Neuronal stem cell (in vitro differentiated cells): ENCODE measurements around the gene AGAP1.

ENCODE experiments used
- DNase-seq: peaks from one replicate; pipeline ENCODE4 v3.0.0-alpha.2; 2013; ENCODE audit warnings: low spot score
- H2AFZ ChIP-seq: one replicate; pipeline ENCODE4 v1.6.1; 2013; ENCODE audit warnings: mild to moderate bottlenecking, low read length, inconsistent platforms
- H2AK5ac ChIP-seq: 2 replicates; pipeline ENCODE4 v1.6.1; 2013; ENCODE audit warnings: low read depth, mild to moderate bottlenecking, inconsistent platforms, low read length, moderate library complexity, mixed read lengths
- H2BK120ac ChIP-seq: 2 replicates; pipeline ENCODE4 v1.6.1; 2013; ENCODE audit warnings: low read depth, mild to moderate bottlenecking, inconsistent platforms, low read length, moderate library complexity, mixed read lengths
- H2BK12ac ChIP-seq: one replicate; pipeline ENCODE4 v1.6.1; 2013; ENCODE audit warnings: low read length, inconsistent platforms
- H2BK15ac ChIP-seq: 2 replicates; pipeline ENCODE4 v1.6.1; 2013; ENCODE audit warnings: mild to moderate bottlenecking, low read length, inconsistent platforms, mixed read lengths
- H2BK5ac ChIP-seq: one replicate; pipeline ENCODE4 v1.6.1; 2013; ENCODE audit warnings: inconsistent platforms, mild to moderate bottlenecking, low read length, moderate library complexity
- H3K14ac ChIP-seq: one replicate; pipeline ENCODE4 v1.6.1; 2013; ENCODE audit warnings: low read length, inconsistent platforms
- H3K18ac ChIP-seq: 2 replicates; pipeline ENCODE4 v1.6.1; 2013; ENCODE audit warnings: low read length, inconsistent platforms
- H3K23ac ChIP-seq: 2 replicates; pipeline ENCODE4 v1.6.1; 2013; ENCODE audit warnings: low read depth, mild to moderate bottlenecking, mixed read lengths, low read length, inconsistent platforms; ENCODE audit not compliant: poor library complexity
- H3K27ac ChIP-seq: replicated peaks from 3 replicates; pipeline ENCODE4 v1.5.1; 2013; ENCODE audit warnings: low read length, inconsistent platforms
- H3K27me3 ChIP-seq, 3 experiments: 2 replicates each; pipeline ENCODE4 v1.6.1; 2013; ENCODE audit warnings: low read length in 3 of 3, mild to moderate bottlenecking in 2 of 3, inconsistent platforms in 1 of 3, low read depth in 1 of 3, mixed read lengths in 1 of 3, moderate library complexity in 1 of 3; ENCODE audit not compliant: control insufficient read depth in 3 of 3, insufficient read depth in 3 of 3
- H3K36me3 ChIP-seq, 2 donors: replicated peaks in 1 of 2; 2 replicates each; pipeline ENCODE4 v1.6.1; 2013; ENCODE audit warnings: low read length in 2 of 2; ENCODE audit not compliant: control insufficient read depth in 2 of 2, insufficient read depth in 2 of 2
- H3K4ac ChIP-seq: 2 replicates; pipeline ENCODE4 v1.6.1; 2013; ENCODE audit warnings: inconsistent platforms, mild to moderate bottlenecking, low read length, moderate library complexity
- H3K4me1 ChIP-seq, 2 donors: 1 replicate in 1 of 2; 2 replicates in 1 of 2; pipeline ENCODE4 v1.6.1; 2013; ENCODE audit warnings: low read length in 2 of 2, low read depth in 1 of 2; ENCODE audit not compliant: control insufficient read depth in 2 of 2, insufficient read depth in 1 of 2
- H3K4me2 ChIP-seq: one replicate; pipeline ENCODE4 v1.6.1; 2013; ENCODE audit warnings: mild to moderate bottlenecking, low read length, inconsistent platforms; ENCODE audit not compliant: insufficient read depth, poor library complexity, severe bottlenecking
- H3K4me3 ChIP-seq, 2 donors: 2 replicates each; pipeline ENCODE4 v1.5.1; 2013; ENCODE audit warnings: low read length in 2 of 2, mild to moderate bottlenecking in 2 of 2, inconsistent platforms in 1 of 2, moderate library complexity in 1 of 2
- H3K79me1 ChIP-seq: one replicate; pipeline ENCODE4 v1.6.1; 2013; ENCODE audit warnings: low read depth, mild to moderate bottlenecking, inconsistent platforms, low read length, moderate library complexity
- H3K9ac ChIP-seq: one replicate; pipeline ENCODE4 v1.6.1; 2013; ENCODE audit warnings: mild to moderate bottlenecking, low read depth, low read length, inconsistent platforms; ENCODE audit not compliant: poor library complexity
- H3K9me3 ChIP-seq, 2 donors: replicated peaks in 1 of 2; 2 replicates each; pipeline versions ENCODE3 to v1.6.1; 2013; ENCODE audit warnings: low read length in 2 of 2, mild to moderate bottlenecking in 2 of 2, inconsistent platforms in 1 of 2, low read depth in 1 of 2, mixed read lengths in 1 of 2, moderate library complexity in 1 of 2; ENCODE audit not compliant: control insufficient read depth in 2 of 2, insufficient read depth in 1 of 2
- H4K8ac ChIP-seq: one replicate; pipeline ENCODE4 v1.6.1; 2013; ENCODE audit warnings: low read depth, mild to moderate bottlenecking, inconsistent platforms, low read length, moderate library complexity
- H4K91ac ChIP-seq: one replicate; pipeline ENCODE4 v1.6.1; 2013; ENCODE audit warnings: low read length, low read depth, mild to moderate bottlenecking, inconsistent platforms; ENCODE audit not compliant: poor library complexity
- WGBS, 2 donors: extraction: QIAGEN DNeasy Blood & Tissue Kit; methylation state at CpG; one replicate each; pipeline ENCODE4 v1.1.7; 2013; ENCODE audit warnings: missing lambda C conversion rate in 2 of 2, mixed read lengths in 1 of 2; ENCODE audit not compliant: insufficient read length in 2 of 2, insufficient replicate concordance in 1 of 2; ENCODE audit errors: extremely low coverage in 2 of 2; 5-methylcytosine and 5-hydroxymethylcytosine counted together

The AGAP1 gene

DNA sequence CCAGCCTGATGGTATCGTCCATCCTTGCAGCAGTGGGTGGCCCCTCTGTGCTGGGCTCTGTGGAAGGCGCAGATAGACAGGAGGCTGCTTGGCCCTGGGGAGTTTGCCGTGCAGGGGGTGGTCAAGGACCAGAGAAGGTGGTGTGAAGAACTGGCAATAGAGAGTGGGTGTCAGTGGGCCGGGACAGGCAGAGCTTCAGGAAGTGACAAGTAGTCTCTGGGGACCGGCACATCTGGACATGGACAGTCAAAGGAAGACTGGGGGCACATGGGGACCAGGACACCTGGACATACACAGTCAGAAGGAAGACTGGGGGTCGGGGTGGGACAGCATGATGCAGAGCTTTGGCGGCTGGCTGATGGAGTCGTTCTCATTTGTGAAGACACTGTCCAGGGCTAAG, 335.9 kb downstream of the AGAP1 start:
- Histone ChIP-seq H4K8ac (no peak overlapping the region), H2AK5ac (no peak overlapping the region), H3K4me1 (no peaks in the 10 kb centered on the region), H2AFZ (no peak overlapping the region), H3K14ac (no peak overlapping the region), H3K9me3 (peaks cover 2 to 5% of the 10 kb centered on the region in 2 donors), H3K79me1 (no peaks in the 10 kb centered on the region), H3K27me3 (no peaks in the 10 kb centered on the region), H2BK12ac (no peak overlapping the region), H2BK15ac (no peak overlapping the region), H3K36me3 (peaks cover 5 to 70% of the 10 kb centered on the region in 2 donors), H3K27ac (no peak overlapping the region), H3K18ac (no peak overlapping the region), H3K23ac (no peak overlapping the region), H4K91ac (no peak overlapping the region), H3K4me3 (no peak overlapping the region), H2BK120ac (no peak overlapping the region), H3K4ac (no peak overlapping the region), H3K9ac (peak overlapping the region; percentile 2), H2BK5ac (peak overlapping the region; percentile 79), H3K4me2 (no peak overlapping the region)
- no CpG with 5 or more reads among the region's 8 CpGs for WGBS, 2 donors
- no peak for DNase-seq

DNA sequence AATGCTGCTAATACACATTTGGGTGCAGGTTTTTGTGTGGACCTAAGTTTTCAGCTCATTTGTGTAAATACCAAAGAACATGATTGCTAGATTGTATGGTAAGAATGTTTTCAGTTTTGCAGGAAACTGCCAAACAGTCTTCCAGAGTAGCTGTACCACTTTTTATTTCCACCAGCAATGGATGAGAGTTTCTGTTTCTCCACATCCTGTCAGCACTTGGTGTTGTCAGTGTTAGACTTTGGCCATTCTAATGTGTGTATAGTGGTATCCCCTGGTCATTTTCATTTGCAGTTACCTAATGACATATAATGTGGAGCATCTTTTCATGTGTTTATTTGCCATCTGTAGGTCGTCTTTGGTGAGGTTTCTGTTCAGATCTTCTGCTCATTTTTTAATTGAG, 337.9 kb downstream of the AGAP1 start:
- Histone ChIP-seq H3K79me1 (no peaks in the 10 kb centered on the region), H3K4ac (no peak overlapping the region), H2BK120ac (no peak overlapping the region), H3K9ac (no peak overlapping the region), H3K18ac (no peak overlapping the region), H2AK5ac (no peak overlapping the region), H3K27me3 (no peaks in the 10 kb centered on the region), H3K4me3 (no peak overlapping the region), H3K14ac (no peak overlapping the region), H4K8ac (no peak overlapping the region), H2BK12ac (no peak overlapping the region), H3K4me2 (no peak overlapping the region), H3K4me1 (peaks cover 0 to 3% of the 10 kb centered on the region in 2 donors), H3K36me3 (peaks cover 3 to 53% of the 10 kb centered on the region in 2 donors), H4K91ac (no peak overlapping the region), H2AFZ (no peak overlapping the region), H3K27ac (no peak overlapping the region), H3K23ac (no peak overlapping the region), H3K9me3 (peaks cover 2 to 5% of the 10 kb centered on the region in 2 donors), H2BK5ac (no peak overlapping the region), H2BK15ac (no peak overlapping the region)
- no peak for DNase-seq
- no CpG with 5 or more reads among the region's 1 CpG for WGBS, 2 donors

DNA sequence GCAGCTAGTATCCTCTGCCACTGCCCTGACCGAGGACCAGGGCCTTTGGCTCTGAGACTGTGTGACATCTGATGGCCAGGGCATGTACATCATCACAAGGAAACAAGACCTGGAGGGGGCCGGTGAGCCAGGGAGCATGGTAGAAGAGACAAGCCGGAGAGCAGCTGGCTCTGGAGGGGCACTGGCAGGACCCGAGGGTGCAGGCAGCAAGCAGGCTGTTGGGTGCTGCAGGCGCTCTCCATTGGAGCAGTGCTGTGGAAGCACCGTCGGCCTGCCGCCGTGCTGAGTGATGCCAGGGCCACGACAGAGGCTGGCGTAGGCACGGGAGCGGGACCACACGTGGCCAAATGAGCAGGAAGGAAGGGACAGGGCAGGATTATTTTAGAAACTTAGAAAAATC, 339.1 kb downstream of the AGAP1 start:
- Histone ChIP-seq H4K8ac (no peak overlapping the region), H2BK15ac (no peak overlapping the region), H3K23ac (no peak overlapping the region), H3K4me3 (no peak overlapping the region), H3K27ac (no peak overlapping the region), H3K79me1 (no peaks in the 10 kb centered on the region), H3K14ac (no peak overlapping the region), H3K4ac (no peak overlapping the region), H3K4me2 (no peak overlapping the region), H2BK12ac (no peak overlapping the region), H4K91ac (no peak overlapping the region), H3K27me3 (no peaks in the 10 kb centered on the region), H3K9ac (no peak overlapping the region), H3K4me1 (peaks cover 0 to 3% of the 10 kb centered on the region in 2 donors), H3K9me3 (peaks cover 2 to 5% of the 10 kb centered on the region in 2 donors), H2BK120ac (no peak overlapping the region), H2AK5ac (no peak overlapping the region), H2BK5ac (no peak overlapping the region), H2AFZ (no peak overlapping the region), H3K36me3 (peaks cover 3 to 42% of the 10 kb centered on the region in 2 donors), H3K18ac (no peak overlapping the region)
- no peak for DNase-seq
- WGBS, 2 donors: no CpG with 5 or more reads among the region's 14 CpGs

DNA sequence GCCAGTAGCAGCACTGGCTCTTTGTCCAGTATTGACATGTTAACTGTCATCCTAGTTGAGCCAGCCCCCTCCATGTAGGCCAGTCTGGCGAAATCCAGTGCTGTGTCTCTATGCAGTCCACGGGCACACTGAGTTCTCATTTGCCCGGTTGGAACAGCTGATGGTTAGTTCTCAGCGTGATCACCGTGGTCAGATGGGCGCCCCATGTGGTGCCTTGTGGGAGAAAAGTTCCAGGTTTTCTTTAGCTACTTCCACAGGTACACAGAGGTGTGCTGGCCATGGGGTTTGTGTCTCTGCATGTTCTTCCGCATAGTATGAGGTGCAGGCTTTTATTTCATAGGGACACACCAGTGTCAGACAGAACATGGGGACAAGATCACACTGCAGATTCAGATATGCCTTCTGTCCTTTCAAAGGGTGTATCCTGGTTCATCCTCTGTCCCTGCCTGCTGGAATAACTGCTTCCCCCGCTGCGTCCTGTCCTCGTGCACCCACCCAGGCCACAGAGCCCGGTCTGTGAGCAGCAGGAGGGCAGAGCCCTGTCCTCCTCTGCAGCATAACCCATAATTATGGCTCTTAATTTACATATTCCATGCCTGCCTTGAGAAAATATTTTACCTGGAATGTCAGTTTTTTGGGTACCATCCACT, 340.3 kb downstream of the AGAP1 start:
- Histone ChIP-seq H4K91ac (no peak overlapping the region), H2BK5ac (no peak overlapping the region), H3K9ac (no peak overlapping the region), H3K23ac (no peak overlapping the region), H3K18ac (peak overlapping the region; percentile 9), H3K9me3 (peaks cover 2 to 5% of the 10 kb centered on the region in 2 donors), H2BK12ac (no peak overlapping the region), H3K4ac (no peak overlapping the region), H3K4me1 (peaks cover 0 to 3% of the 10 kb centered on the region in 2 donors), H2BK15ac (no peak overlapping the region), H4K8ac (no peak overlapping the region), H3K27me3 (no peaks in the 10 kb centered on the region), H2BK120ac (no peak overlapping the region), H3K4me3 (no peak overlapping the region), H3K79me1 (no peaks in the 10 kb centered on the region), H3K27ac (no peak overlapping the region), H3K36me3 (peaks cover 3 to 31% of the 10 kb centered on the region in 2 donors), H3K14ac (no peak overlapping the region), H2AFZ (no peak overlapping the region), H2AK5ac (no peak overlapping the region), H3K4me2 (no peak overlapping the region)
- no CpG with 5 or more reads among the region's 11 CpGs for WGBS, 2 donors
- DNase-seq: no peak
